ENCODE results near the gene GNG8.

The GNG8 gene

GRCh38 chr19:46600384-46601317, 35.4 kb downstream of the GNG8 start:
- Histone ChIP-seq H3K36me3 (replicated peaks; ENCODE audit: insufficient read depth, low read length) (no peaks in the 10 kb centered on the region), H3K4me1 (ENCODE audit: low read length) (peaks cover 13% of the 10 kb centered on the region), H3K4me2 (ENCODE audit: low read depth, low read length) (peak overlapping the region; percentile 81), H3K9me3 (replicated peaks; ENCODE audit: insufficient read depth, low read length) (no peaks in the 10 kb centered on the region), H3F3A (ENCODE audit: insufficient read depth, low read length) (0 out of 2 replicates have a peak, but pooled peaks cover 3% of the 10 kb centered on the region), H2AFZ (ENCODE audit: low read length) (peak overlapping the region; percentile 94), H3K27ac (ENCODE audit: low read length) (peak overlapping the region; percentile 92), H3K4me3 (ENCODE audit: low read length) (peak overlapping the region; percentile 99), H3K9ac (ENCODE audit: low read length) (peak overlapping the region; percentile 99), H3K9me2 (replicated peaks; ENCODE audit: insufficient read depth, low read length) (no peaks in the 10 kb centered on the region), H3K79me2 (ENCODE audit: low read length) (peaks cover 44% of the 10 kb centered on the region), H3K27me3 (replicated peaks; ENCODE audit: insufficient read depth, low read length) (no peaks in the 10 kb centered on the region), H4K20me1 (ENCODE audit: insufficient read depth, low read length) (peaks cover 17% of the 10 kb centered on the region)
- peak; percentile 97 for DNase-seq
- no peak for TF ChIP-seq CTCF (IDR thresholded peaks at IDR 0.05; ENCODE audit: low read length)
- no peak for TF ChIP-seq EZH2 (optimal IDR thresholded peaks at IDR 0.05; ENCODE audit: low read depth, low read length)
- TF ChIP-seq EZH2phosphoT487 (IDR thresholded peaks at IDR 0.05; ENCODE audit: low read length): no peak

- Histone ChIP-seq H3K27ac (ENCODE audit: low read length) (no peak overlapping the region), H3K9me2 (replicated peaks; ENCODE audit: insufficient read depth, low read length) (no peaks in the 10 kb centered on the region), H3K9me3 (replicated peaks; ENCODE audit: insufficient read depth, low read length) (no peaks in the 10 kb centered on the region), H3K9ac (ENCODE audit: low read length) (peak overlapping the region; percentile 99), H3K27me3 (replicated peaks; ENCODE audit: insufficient read depth, low read length) (no peaks in the 10 kb centered on the region), H3K4me2 (ENCODE audit: low read depth, low read length) (peak overlapping the region; percentile 81), H3F3A (ENCODE audit: insufficient read depth, low read length) (0 out of 2 replicates have a peak, but pooled peaks cover 3% of the 10 kb centered on the region), H3K4me3 (ENCODE audit: low read length) (peak overlapping the region; percentile 82), H3K36me3 (replicated peaks; ENCODE audit: insufficient read depth, low read length) (no peaks in the 10 kb centered on the region), H2AFZ (ENCODE audit: low read length) (peak overlapping the region; percentile 94), H4K20me1 (ENCODE audit: insufficient read depth, low read length) (peaks cover 9% of the 10 kb centered on the region; the same call in 1 of the 2 replicates), H3K79me2 (ENCODE audit: low read length) (peaks cover 36% of the 10 kb centered on the region), H3K4me1 (ENCODE audit: low read length) (peaks cover 13% of the 10 kb centered on the region)
- no peak for DNase-seq
- TF ChIP-seq CTCF (IDR thresholded peaks at IDR 0.05; ENCODE audit: low read length) (no peak), EZH2 (optimal IDR thresholded peaks at IDR 0.05; ENCODE audit: low read depth, low read length) (no peak), EZH2phosphoT487 (IDR thresholded peaks at IDR 0.05; ENCODE audit: low read length) (no peak)
These were observed 36.2 kb downstream of the GNG8 start for GRCh38 chr19:46599716-46600373.

GRCh38 chr19:46598372-46598917, 37.6 kb downstream of the GNG8 start:
- Histone ChIP-seq H3K36me3 (replicated peaks; ENCODE audit: insufficient read depth, low read length) (no peaks in the 10 kb centered on the region), H3K4me1 (ENCODE audit: low read length) (peaks cover 11% of the 10 kb centered on the region), H3K4me2 (ENCODE audit: low read depth, low read length) (no peak overlapping the region), H3K27me3 (replicated peaks; ENCODE audit: insufficient read depth, low read length) (no peaks in the 10 kb centered on the region), H3K4me3 (ENCODE audit: low read length) (no peak overlapping the region), H3K9ac (ENCODE audit: low read length) (no peak overlapping the region), H3K79me2 (ENCODE audit: low read length) (peaks cover 22% of the 10 kb centered on the region), H4K20me1 (ENCODE audit: insufficient read depth, low read length) (peaks cover 1% of the 10 kb centered on the region; the same call in 1 of the 2 replicates), H3K27ac (ENCODE audit: low read length) (no peak overlapping the region), H2AFZ (ENCODE audit: low read length) (no peak overlapping the region), H3K9me2 (replicated peaks; ENCODE audit: insufficient read depth, low read length) (no peaks in the 10 kb centered on the region), H3K9me3 (replicated peaks; ENCODE audit: insufficient read depth, low read length) (no peaks in the 10 kb centered on the region), H3F3A (ENCODE audit: insufficient read depth, low read length) (0 out of 2 replicates have a peak, but pooled peaks cover 3% of the 10 kb centered on the region)
- no peak for DNase-seq
- TF ChIP-seq CTCF (IDR thresholded peaks at IDR 0.05; ENCODE audit: low read length) (no peak), EZH2 (optimal IDR thresholded peaks at IDR 0.05; ENCODE audit: low read depth, low read length) (no peak), EZH2phosphoT487 (IDR thresholded peaks at IDR 0.05; ENCODE audit: low read length) (no peak)

Data from MM.1S (cell line).